Suppressor macrophage treated with lipopolysaccharide for 4 hours (primary cell): ENCODE results near the gene SEM1.
"Not testable (repeated sequence)": the region's sequence is repeated elsewhere in the genome, so short reads cannot be mapped to it uniquely, and the experiment has no call there.

Experiments
- DNase-seq: peaks from one replicate; pipeline ENCODE4 v3.0.0-alpha.2; 2020

The SEM1 gene

DNA sequence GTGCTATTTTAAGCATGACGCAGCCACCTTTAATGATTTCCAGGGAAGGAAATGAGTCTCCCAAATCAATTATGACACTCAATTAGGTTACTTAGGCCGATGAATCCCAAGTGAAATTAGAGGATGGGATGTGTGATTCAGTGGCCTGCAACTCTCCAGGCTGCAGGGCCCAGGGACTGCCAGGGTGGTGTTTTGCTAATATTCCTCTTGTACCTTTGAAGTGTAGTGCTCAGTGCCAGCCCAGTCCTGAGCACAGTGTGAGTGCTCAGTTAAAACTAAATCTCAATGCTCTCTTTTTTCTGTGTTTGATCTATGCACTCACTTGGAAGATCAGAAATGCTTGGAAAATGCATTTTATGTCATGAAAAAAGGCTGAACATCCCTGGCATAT, 51.6 kb downstream of the SEM1 start:
- no peak for DNase-seq

DNA sequence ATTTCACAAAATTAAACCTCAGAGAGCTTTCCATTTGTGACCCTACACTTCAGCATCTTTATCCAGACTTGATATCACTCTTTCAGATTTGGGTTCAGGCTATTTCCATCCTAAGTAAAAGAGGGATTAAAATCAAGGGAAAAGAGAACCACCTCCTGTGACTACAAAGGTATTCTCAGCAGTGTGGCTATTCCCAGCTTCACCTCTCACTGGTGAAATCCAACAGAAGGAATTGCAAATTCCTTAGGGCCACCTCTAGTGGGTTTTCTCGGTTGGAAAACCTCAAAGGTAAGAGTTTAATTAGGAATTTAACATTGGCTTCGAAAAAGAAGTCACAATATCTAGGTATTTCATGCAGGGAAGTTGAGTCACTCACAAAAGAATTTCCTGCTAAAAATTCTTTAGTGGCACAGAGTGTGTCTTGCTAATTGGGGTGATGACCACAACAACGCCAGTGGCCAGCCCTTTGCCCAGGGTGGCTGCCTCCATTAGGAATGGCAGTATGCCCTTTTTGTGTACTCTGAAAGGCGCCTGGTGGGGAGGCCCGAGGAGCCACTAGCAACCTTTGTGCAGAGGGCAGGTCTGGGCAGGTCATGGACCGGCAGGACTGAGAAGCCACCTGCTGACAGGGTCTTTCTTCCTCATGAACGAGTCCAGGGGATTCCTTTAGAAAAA, 52.2 kb downstream of the SEM1 start:
- DNase-seq: no peak

DNA sequence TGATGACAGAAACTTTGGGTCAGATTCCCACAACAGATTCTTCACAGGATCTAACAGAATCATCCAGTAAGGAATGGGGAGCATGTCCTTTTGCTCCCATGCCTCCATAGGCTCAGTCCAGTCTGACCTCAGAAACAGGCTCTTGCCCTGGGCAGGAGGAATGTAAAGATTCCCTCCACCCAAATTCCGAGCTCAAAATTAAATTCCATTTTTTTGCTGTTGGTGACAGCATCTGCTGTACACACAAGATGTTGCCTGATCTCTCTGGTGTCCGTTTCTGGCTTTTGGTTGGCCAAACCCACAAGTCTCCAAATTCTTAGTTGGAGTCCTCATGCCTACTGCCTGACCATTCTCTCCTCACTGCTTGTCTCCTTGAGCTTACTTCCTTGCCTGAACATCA, 53.7 kb downstream of the SEM1 start:
- no peak for DNase-seq

DNA sequence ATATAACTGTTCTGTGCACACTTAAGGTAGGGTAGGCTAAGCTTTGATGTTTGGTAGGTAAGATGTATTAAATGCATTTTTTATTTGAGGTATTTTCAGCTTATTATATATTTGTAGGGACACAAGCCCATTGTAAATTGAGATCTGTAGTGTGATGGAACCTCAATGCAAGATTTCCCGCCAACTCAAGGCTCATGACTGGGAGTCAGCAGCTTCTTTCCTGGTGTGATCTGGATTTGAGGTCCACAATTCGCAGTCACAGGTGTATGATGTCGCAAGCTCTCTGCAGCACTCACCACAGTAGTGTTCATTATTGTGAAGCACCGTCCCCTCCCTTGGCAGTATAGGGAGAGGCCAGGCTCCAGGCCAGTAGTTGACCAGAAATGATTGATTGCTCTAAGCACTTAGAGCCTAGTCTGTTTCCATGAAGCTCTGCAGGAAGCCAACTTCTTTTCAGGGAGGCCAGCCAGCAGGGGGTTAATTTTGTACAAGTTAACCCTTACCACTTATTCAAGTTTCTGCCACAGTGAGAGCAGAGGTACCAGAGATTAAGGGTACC, 54.9 kb downstream of the SEM1 start:
- DNase-seq: no peak

DNA sequence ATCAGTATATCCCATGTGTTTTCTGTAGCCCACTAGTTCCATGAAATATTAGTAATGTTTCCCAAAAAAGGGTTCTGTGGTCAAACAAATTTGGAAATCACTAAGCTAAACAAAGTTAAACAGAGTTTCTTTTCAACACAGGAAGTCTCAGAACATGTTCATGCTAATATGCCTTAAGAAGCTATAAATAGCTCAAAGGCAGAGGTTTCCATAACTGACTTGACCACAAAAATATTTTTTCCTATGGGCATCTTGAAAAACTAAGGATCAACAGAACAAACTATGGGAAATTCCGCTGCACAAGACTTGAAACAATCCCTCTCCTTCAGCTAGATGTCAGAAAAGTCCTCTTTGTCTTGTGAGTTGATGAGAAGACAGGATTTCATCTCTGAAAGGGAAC, 59.7 kb downstream of the SEM1 start:
- DNase-seq: no peak

DNA sequence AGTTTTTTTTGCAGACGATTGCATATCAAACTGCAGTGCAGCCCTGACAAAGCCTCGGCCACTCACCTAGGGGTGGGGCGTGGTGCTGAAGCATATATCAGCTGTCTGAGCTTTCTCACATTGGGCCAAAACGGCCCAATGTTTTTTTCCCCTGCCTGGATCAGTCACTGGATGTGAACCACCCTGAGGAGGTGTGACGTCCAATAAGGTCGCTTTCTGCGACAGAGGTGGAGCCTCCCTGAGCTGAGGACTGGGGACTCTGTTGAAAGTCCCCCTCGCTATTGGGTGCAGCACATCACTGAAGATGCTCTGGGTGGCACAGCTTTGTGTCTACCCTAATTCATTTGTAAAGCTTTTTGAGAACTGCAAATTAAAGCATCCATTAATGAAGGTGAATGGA, 60.9 kb downstream of the SEM1 start:
- DNase-seq: no peak

DNA sequence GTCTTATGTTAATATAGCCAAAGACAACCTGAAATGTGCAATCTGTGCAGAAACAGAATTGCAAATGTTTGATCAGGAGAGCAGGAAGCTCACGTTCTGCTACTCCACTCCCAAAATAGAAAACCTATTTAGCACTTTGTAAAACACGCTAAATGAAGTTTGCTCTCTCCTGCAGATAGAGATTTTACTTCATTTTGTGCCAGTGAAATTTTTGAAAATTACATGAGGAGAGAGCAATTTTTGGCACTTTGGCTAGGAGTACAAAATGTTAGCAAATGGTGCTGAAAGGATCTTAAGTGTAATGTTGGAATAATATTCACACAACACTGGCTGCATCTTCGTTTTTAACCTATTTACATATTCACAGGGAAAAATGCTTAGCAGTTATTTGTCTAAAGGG, 61.9 kb downstream of the SEM1 start:
- DNase-seq: no peak

DNA sequence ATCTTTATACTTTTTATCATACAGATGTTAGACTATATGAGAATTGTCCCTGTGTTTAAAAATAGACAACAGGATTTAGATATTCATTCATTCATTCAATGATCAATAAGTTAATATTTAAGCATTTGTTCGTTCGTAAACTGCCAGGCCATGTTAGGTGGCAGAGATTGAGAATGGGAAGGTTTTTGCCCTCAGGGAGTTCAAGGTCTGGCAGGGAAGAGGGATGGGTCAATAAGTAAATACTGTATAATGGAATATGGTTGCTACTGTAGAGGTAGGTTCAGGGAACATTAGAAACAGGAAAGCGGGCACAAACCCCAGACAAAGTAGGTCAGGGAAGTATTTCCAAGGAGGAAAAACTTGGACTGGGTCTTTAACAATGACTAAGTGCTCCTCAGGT, 64.6 kb downstream of the SEM1 start:
- DNase-seq: no peak

DNA sequence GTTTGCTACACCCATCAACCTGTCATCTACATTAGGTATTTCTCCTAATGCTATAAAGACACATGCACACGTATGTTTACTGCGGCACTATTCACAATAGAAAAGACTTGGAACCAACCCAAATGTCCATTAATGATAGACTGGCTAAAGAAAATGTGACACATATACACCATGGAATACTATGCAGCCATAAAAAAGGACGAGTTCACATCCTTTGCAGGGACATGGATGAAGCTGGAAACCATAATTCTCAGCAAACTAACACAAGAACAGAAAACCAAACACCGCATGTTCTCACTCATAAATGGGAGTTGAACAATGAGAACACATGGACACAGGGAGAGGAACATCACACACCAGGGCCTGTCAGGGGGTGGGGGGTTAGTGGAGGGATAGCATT, 66.2 kb downstream of the SEM1 start:
- DNase-seq: not testable (repeated sequence)

DNA sequence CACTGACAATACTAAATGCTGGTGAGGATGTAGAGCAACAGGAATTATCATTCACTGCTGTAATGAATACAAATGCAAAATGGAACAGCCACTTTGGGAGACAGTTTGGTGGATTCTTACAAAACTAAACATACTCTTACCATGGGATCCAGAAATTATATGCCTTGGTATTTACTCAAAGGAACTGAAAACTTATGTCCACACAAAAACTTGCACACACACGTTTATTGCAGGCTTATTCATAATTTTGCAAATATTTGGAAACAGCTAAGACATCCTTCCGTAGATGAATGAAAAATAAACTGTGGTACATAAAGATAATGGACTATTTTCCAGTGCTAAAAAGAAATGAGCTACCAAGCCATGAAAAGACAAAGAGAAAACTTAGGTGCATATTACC, 69.6 kb downstream of the SEM1 start:
- no peak for DNase-seq
